Endothelial cell of umbilical vein (primary cell): Measurements from ENCODE around the gene RAB3B. TPM values are rescaled to one million over a fixed set of nuclear protein-coding genes. Genes with fewer than 3 reads are reported as not detected.

Experiments used
- BruUV-seq: library from RNA; stranded (reverse); fragments of 400-500 nt; replicated peaks from 2 replicates; lab custom pipeline; 2021; lab: Mats Ljungman, UMichigan
- CTCF ChIA-PET: fragments of 300-600, 350-600 bp; sonication (Branson Sonifier 250); formaldehyde crosslinking; loops from one replicate; lab custom pipeline; 2021; ENCODE audit warnings: antibody characterized with exemption, inconsistent platforms; lab: Charles Lee
- POLR2A ChIA-PET: fragments of 300-600, 350-600 bp; sonication (Branson Sonifier 250); formaldehyde crosslinking; loops from one replicate; lab custom pipeline; 2021; ENCODE audit warnings: antibody characterized with exemption, inconsistent platforms; lab: Charles Lee
- DNase-seq: peaks from one replicate; pipeline ENCODE4 v3.0.0-alpha.2; 2011; ENCODE audit warnings: low read depth, low spot score
- FAIRE-seq: peaks from 2 replicates; lab custom pipeline; 2011; peaks lifted over from hg19 to GRCh38; lab: Jason Lieb, UNC
- H2AFZ ChIP-seq: 2 replicates; pipeline ENCODE4 v1.6.0; 2012; ENCODE audit warnings: low read depth, low read length, control low read depth, inconsistent platforms
- H3K27ac ChIP-seq: 2 replicates; pipeline ENCODE4 v1.5.1; 2011; ENCODE audit warnings: low read depth, mild to moderate bottlenecking, control low read depth, low read length, moderate library complexity; ENCODE audit not compliant: insufficient read depth
- H3K27me3 ChIP-seq, 2 experiments: 2 replicates each; pipeline versions ENCODE4 v1.6.0 to v1.6.1; 2011; ENCODE audit warnings: low read length in 2 of 2, mixed read lengths in 1 of 2; ENCODE audit not compliant: control insufficient read depth in 2 of 2, insufficient read depth in 2 of 2
- H3K36me3 ChIP-seq, 2 experiments: 2 replicates in 1 of 2; 3 replicates in 1 of 2; pipeline ENCODE4 v1.5.1; 2011; ENCODE audit warnings: low read length in 2 of 2, mild to moderate bottlenecking in 1 of 2, moderate library complexity in 1 of 2; ENCODE audit not compliant: control insufficient read depth in 2 of 2, insufficient read depth in 2 of 2; ENCODE audit errors: extremely low read depth in 1 of 2
- H3K4me1 ChIP-seq: 3 replicates; pipeline ENCODE4 v1.5.1; 2011; ENCODE audit warnings: mild to moderate bottlenecking, low read length; ENCODE audit not compliant: control insufficient read depth, insufficient read depth; ENCODE audit errors: extremely low read depth
- H3K4me2 ChIP-seq: 2 replicates; pipeline ENCODE4 v1.6.1; 2011; ENCODE audit warnings: low read length, control low read depth, mixed read lengths; ENCODE audit not compliant: insufficient read depth
- H3K4me3 ChIP-seq, 3 experiments: fragments of 200-600 bp in 1 of 3; sonication (generic), shearing (Covaris generic) in 1 of 3; replicated peaks in 1 of 3; 2 replicates each; pipeline ENCODE4 v1.5.1; 2011 to 2016; ENCODE audit warnings: control low read depth in 3 of 3, low read length in 3 of 3, mild to moderate bottlenecking in 2 of 3, inconsistent platforms in 1 of 3, low read depth in 1 of 3, moderate library complexity in 1 of 3; ENCODE audit not compliant: insufficient read depth in 1 of 3
- H3K79me2 ChIP-seq: 2 replicates; pipeline ENCODE4 v1.6.0; 2012; ENCODE audit warnings: low read length, inconsistent platforms; ENCODE audit not compliant: control insufficient read depth, insufficient read depth
- H3K9ac ChIP-seq: replicated peaks from 2 replicates; pipeline ENCODE3; 2011; ENCODE audit warnings: low read length, control low read depth; ENCODE audit not compliant: insufficient read depth; ENCODE audit errors: extremely low read depth
- H3K9me1 ChIP-seq: replicated peaks from 3 replicates; pipeline ENCODE4 v1.6.0; 2011; ENCODE audit warnings: mild to moderate bottlenecking, low read length; ENCODE audit not compliant: control insufficient read depth, insufficient read depth; ENCODE audit errors: extremely low read depth
- H3K9me3 ChIP-seq: replicated peaks from 2 replicates; pipeline ENCODE4 v1.5.1; 2012; ENCODE audit warnings: low read length, inconsistent platforms; ENCODE audit not compliant: control insufficient read depth, insufficient read depth
- H4K20me1 ChIP-seq: replicated peaks from 2 replicates; pipeline ENCODE3; 2011; ENCODE audit warnings: mild to moderate bottlenecking, low read length; ENCODE audit not compliant: control insufficient read depth, insufficient read depth; ENCODE audit errors: extremely low read depth
- EZH2 ChIP-seq: IDR thresholded peaks from 2 replicates; pipeline ENCODE4 v1.6.1; 2012; ENCODE audit warnings: borderline replicate concordance, low read depth, mild to moderate bottlenecking, moderate library complexity, low read length, inconsistent platforms; ENCODE audit not compliant: severe bottlenecking
- FOS ChIP-seq: IDR thresholded peaks from 2 replicates; pipeline ENCODE4 v1.6.1; 2011; ENCODE audit warnings: mild to moderate bottlenecking, low read length, moderate library complexity, borderline replicate concordance; ENCODE audit not compliant: insufficient read depth
- GATA2 ChIP-seq: IDR thresholded peaks from 2 replicates; pipeline ENCODE4 v1.7.0; 2011; ENCODE audit warnings: low read depth, mild to moderate bottlenecking, moderate library complexity, mixed read lengths, low read length; ENCODE audit not compliant: insufficient read length, insufficient read depth
- JUN ChIP-seq: IDR thresholded peaks from 2 replicates; pipeline ENCODE4 v1.6.1; 2011; ENCODE audit warnings: borderline replicate concordance, low read depth; ENCODE audit not compliant: insufficient read length, insufficient read depth
- MYC ChIP-seq: IDR thresholded peaks from one replicate; pipeline ENCODE4 v1.6.1; 2011; ENCODE audit warnings: mild to moderate bottlenecking, low read depth, low read length
- POLR2A ChIP-seq: IDR thresholded peaks from 2 replicates; pipeline ENCODE4 v1.6.1; 2012; ENCODE audit warnings: low read depth, mild to moderate bottlenecking, control low read depth, low read length
- POLR2AphosphoS5 ChIP-seq: IDR thresholded peaks from 2 replicates; pipeline ENCODE4 v1.6.1; 2012; ENCODE audit warnings: low read depth, mild to moderate bottlenecking, control low read depth, low read length, moderate library complexity; ENCODE audit not compliant: insufficient read depth
- dilution Hi-C: fragments of 300-500 bp; cut with MboI; formaldehyde crosslinking; loops from one replicate; pipeline ENCODE4 v1.15.0; 2019; ENCODE audit warnings: low sequenced_read_pairs; ENCODE audit not compliant: extremely low pct_ligation_motif_present
- intact Hi-C: fragments of 100-400 bp; cut with micrococcal nuclease; formaldehyde crosslinking; loops from one replicate; pipeline ENCODE4 v1.10.0; 2022
- polyA plus RNA-seq, 4 experiments: library from polyadenylated mRNA; depleted of rRNA in 3 of 4; stranded (reverse) in 3 of 4; unstranded in 1 of 4; fragments of >200 nt; gene quantifications; 2 replicates each; pipeline versions ENCODE4 v1.2.1 to v1.2.3, GENCODE V29; 2011 to 2012; ENCODE audit warnings: missing spikeins in 1 of 4
- total RNA-seq: library from RNA; stranded (reverse); gene quantifications from 2 replicates; pipeline ENCODE4 v1.2.3, GENCODE V29; 2021
- TF ChIP-seq, protein P1 (sequence below), 2 donors: IDR thresholded peaks; 1 replicate in 1 of 2; 2 replicates in 1 of 2; pipeline ENCODE4 v1.5.1; 2011; ENCODE audit warnings: low read length in 2 of 2, mild to moderate bottlenecking in 2 of 2, moderate library complexity in 2 of 2, control low read depth in 1 of 2, inconsistent platforms in 1 of 2, low read depth in 1 of 2; ENCODE audit not compliant: insufficient read depth in 1 of 2; ENCODE audit errors: extremely low read depth in 1 of 2
- TF ChIP-seq, protein P2 (sequence below): IDR thresholded peaks from 2 replicates; pipeline ENCODE4 v1.6.1; 2011; ENCODE audit not compliant: insufficient read depth, insufficient read length

Gene RAB3B
- total and polyA plus RNA-seq, 2 donors (not counting 3 experiments of a cell fraction or from before 2014, with no cell fraction given): 4.1 to 10.4 TPM

DNA sequence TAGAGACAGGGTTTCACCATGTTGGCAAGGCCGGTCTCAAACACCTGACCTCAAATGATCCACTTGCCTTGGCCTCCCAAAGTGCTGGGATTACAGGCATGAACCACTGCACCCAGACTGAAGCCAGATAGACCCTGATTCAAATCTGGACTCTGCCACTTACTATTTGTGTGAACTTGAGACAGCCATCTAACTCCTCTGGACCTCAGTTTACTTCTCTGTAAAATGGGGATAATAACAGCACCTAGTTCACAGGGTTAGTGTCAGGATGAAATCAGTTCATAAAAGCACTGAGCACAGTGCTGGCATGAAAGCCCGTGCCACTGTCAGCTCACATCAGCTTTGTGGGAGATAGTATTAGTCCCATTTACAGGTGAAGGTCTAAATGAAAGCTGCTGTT lies 28.5 kb downstream of the RAB3B start:
- no peak overlapping the region for H3K9ac ChIP-seq
- no peaks in the 10 kb centered on the region for H3K9me1 ChIP-seq
- TF ChIP-seq POLR2AphosphoS5: no peak
- TF ChIP-seq, protein P1, sequence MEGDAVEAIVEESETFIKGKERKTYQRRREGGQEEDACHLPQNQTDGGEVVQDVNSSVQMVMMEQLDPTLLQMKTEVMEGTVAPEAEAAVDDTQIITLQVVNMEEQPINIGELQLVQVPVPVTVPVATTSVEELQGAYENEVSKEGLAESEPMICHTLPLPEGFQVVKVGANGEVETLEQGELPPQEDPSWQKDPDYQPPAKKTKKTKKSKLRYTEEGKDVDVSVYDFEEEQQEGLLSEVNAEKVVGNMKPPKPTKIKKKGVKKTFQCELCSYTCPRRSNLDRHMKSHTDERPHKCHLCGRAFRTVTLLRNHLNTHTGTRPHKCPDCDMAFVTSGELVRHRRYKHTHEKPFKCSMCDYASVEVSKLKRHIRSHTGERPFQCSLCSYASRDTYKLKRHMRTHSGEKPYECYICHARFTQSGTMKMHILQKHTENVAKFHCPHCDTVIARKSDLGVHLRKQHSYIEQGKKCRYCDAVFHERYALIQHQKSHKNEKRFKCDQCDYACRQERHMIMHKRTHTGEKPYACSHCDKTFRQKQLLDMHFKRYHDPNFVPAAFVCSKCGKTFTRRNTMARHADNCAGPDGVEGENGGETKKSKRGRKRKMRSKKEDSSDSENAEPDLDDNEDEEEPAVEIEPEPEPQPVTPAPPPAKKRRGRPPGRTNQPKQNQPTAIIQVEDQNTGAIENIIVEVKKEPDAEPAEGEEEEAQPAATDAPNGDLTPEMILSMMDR (IDR thresholded peaks at IDR 0.05; ENCODE audit: extremely low read depth in 1 of 2, insufficient read depth in 1 of 2, low read depth in 1 of 2, low read length in 2 of 2): no peak
- no peaks in the 10 kb centered on the region for H3K27me3 ChIP-seq
- no peak overlapping the region for H3K4me2 ChIP-seq
- POLR2A ChIA-PET: no interaction called here
- CTCF ChIA-PET: no interaction called here
- peaks cover 22% of the 10 kb centered on the region for H3K4me1 ChIP-seq
- H4K20me1 ChIP-seq: no peaks in the 10 kb centered on the region
- H3K27ac ChIP-seq: no peak overlapping the region
- H3K4me3 ChIP-seq: no peak overlapping the region
- no TSS peak for BruUV-seq
- H2AFZ ChIP-seq: no peak overlapping the region
- intact Hi-C loops: no loop called here
- H3K36me3 ChIP-seq: no peaks in the 10 kb centered on the region
- dilution Hi-C loops: no loop called here
- H3K79me2 ChIP-seq: no peaks in the 10 kb centered on the region
- no peaks in the 10 kb centered on the region for H3K9me3 ChIP-seq
- FAIRE-seq: no peak
- DNase-seq: no peak

DNA sequence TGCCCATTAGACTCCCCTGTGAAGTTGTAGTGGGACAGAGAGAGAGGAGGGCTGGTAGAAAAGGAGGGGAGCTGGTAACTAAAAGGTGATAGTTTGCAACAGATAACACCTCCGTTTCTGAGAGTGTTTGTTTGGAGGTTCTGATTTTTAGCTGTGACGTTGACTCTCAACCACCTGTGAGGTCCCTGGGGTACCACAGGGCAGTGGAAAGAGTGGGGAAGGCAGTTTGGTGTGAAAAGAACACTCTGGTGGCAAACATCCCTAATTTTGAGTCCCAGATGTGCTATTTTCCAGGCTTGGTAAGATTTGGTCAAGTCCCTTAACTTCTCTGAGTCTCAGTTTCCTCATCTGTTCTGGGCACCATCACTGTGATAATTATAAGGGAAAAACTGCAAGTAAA lies 29.3 kb downstream of the RAB3B start:
- intact Hi-C loops (no loop called here), dilution Hi-C loops (no loop called here)
- Histone ChIP-seq H2AFZ (no peak overlapping the region), H3K9ac (no peak overlapping the region), H4K20me1 (no peaks in the 10 kb centered on the region), H3K4me2 (no peak overlapping the region), H3K27ac (no peak overlapping the region), H3K79me2 (no peaks in the 10 kb centered on the region), H3K27me3 (no peaks in the 10 kb centered on the region), H3K4me1 (peaks cover 29% of the 10 kb centered on the region), H3K36me3 (no peaks in the 10 kb centered on the region), H3K9me1 (no peaks in the 10 kb centered on the region), H3K9me3 (no peaks in the 10 kb centered on the region), H3K4me3 (no peak overlapping the region)
- no TSS peak for BruUV-seq
- TF ChIP-seq MYC (no peak), POLR2AphosphoS5 (no peak), GATA2 (no peak), POLR2A (no peak), JUN (no peak), EZH2 (no peak), FOS (no peak)
- TF ChIP-seq, protein P1 (IDR thresholded peaks at IDR 0.05; ENCODE audit: extremely low read depth in 1 of 2, insufficient read depth in 1 of 2, low read depth in 1 of 2, low read length in 2 of 2): no peak
- TF ChIP-seq, protein P2, sequence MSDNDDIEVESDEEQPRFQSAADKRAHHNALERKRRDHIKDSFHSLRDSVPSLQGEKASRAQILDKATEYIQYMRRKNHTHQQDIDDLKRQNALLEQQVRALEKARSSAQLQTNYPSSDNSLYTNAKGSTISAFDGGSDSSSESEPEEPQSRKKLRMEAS: no peak
- FAIRE-seq: no peak
- CTCF ChIA-PET: interaction anchor here (1.0 to 1.3 kb wide), 2 partner anchors 8 to 35 kb away, joined by 3 to 5 read pairs; no protein-coding TSS in a partner anchor
- POLR2A ChIA-PET: no interaction called here
- no peak for DNase-seq
